MM.1S (cell line): ENCODE results near the gene NRM.

Experiments
- DNase-seq: peaks from one replicate; pipeline ENCODE4 v3.0.0-alpha.2; 2015
- H2AFZ ChIP-seq: fragments of 300-600 bp; sonication (generic); 2 replicates; pipeline ENCODE4 v1.6.0; 2016; ENCODE audit warnings: antibody characterized with exemption, low read length
- H3F3A ChIP-seq: fragments of 300-600 bp; sonication (generic); 2 replicates; pipeline ENCODE4 v1.6.1; 2016; ENCODE audit warnings: mild to moderate bottlenecking, antibody characterized with exemption, low read length, moderate library complexity, mixed read lengths; ENCODE audit not compliant: insufficient read depth
- H3K27ac ChIP-seq: fragments of 300-600 bp; sonication (generic); 2 replicates; pipeline ENCODE4 v1.5.1; 2016; ENCODE audit warnings: mild to moderate bottlenecking, low read length
- H3K27me3 ChIP-seq: fragments of 300-600 bp; sonication (generic); replicated peaks from 2 replicates; pipeline ENCODE4 v1.6.0; 2016; ENCODE audit warnings: low read length; ENCODE audit not compliant: insufficient read depth
- H3K36me3 ChIP-seq: fragments of 300-600 bp; sonication (generic); replicated peaks from 2 replicates; pipeline ENCODE4 v1.6.1; 2016; ENCODE audit warnings: mild to moderate bottlenecking, low read length, mixed read lengths; ENCODE audit not compliant: insufficient read depth
- H3K4me1 ChIP-seq: fragments of 300-600 bp; sonication (generic); 2 replicates; pipeline ENCODE4 v1.6.1; 2016; ENCODE audit warnings: low read length, mixed read lengths
- H3K4me2 ChIP-seq: fragments of 300-600 bp; sonication (generic); 2 replicates; pipeline ENCODE4 v1.6.0; 2016; ENCODE audit warnings: low read depth, low read length
- H3K4me3 ChIP-seq: fragments of 300-600 bp; sonication (generic); 2 replicates; pipeline ENCODE4 v1.5.1; 2016; ENCODE audit warnings: low read length, mixed read lengths
- H3K79me2 ChIP-seq: fragments of 300-600 bp; sonication (generic); 2 replicates; pipeline ENCODE4 v1.6.1; 2016; ENCODE audit warnings: mixed run types, low read length, mixed read lengths
- H3K9ac ChIP-seq: fragments of 300-600 bp; sonication (generic); 2 replicates; pipeline ENCODE4 v1.6.1; 2016; ENCODE audit warnings: low read length, mixed read lengths
- H3K9me2 ChIP-seq: fragments of 300-600 bp; sonication (generic); replicated peaks from 2 replicates; pipeline ENCODE4 v1.6.1; 2016; ENCODE audit warnings: mild to moderate bottlenecking, low read length, mixed read lengths; ENCODE audit not compliant: insufficient read depth
- H3K9me3 ChIP-seq: fragments of 300-600 bp; sonication (generic); replicated peaks from 2 replicates; pipeline ENCODE4 v1.6.1; 2016; ENCODE audit warnings: mild to moderate bottlenecking, low read length, mixed read lengths; ENCODE audit not compliant: insufficient read depth
- H4K20me1 ChIP-seq: fragments of 300-600 bp; sonication (generic); 2 replicates; pipeline ENCODE4 v1.6.1; 2016; ENCODE audit warnings: mild to moderate bottlenecking, low read length, moderate library complexity, mixed read lengths; ENCODE audit not compliant: insufficient read depth
- EZH2 ChIP-seq: fragments of 300-600 bp; sonication (generic); optimal IDR thresholded peaks from 2 replicates; pipeline ENCODE3; 2017; ENCODE audit warnings: low read depth, mild to moderate bottlenecking, antibody characterized with exemption, low read length, mixed read lengths
- EZH2phosphoT487 ChIP-seq: fragments of 300-600 bp; sonication (generic); IDR thresholded peaks from 2 replicates; pipeline ENCODE4 v1.6.1; 2018; ENCODE audit warnings: antibody characterized with exemption, low read length
- TF ChIP-seq, protein P1 (sequence below): fragments of 300-600 bp; sonication (generic); IDR thresholded peaks from 2 replicates; pipeline ENCODE4 v1.5.1; 2016; ENCODE audit warnings: antibody characterized with exemption, low read length, mixed read lengths

NRM gene

DNA sequence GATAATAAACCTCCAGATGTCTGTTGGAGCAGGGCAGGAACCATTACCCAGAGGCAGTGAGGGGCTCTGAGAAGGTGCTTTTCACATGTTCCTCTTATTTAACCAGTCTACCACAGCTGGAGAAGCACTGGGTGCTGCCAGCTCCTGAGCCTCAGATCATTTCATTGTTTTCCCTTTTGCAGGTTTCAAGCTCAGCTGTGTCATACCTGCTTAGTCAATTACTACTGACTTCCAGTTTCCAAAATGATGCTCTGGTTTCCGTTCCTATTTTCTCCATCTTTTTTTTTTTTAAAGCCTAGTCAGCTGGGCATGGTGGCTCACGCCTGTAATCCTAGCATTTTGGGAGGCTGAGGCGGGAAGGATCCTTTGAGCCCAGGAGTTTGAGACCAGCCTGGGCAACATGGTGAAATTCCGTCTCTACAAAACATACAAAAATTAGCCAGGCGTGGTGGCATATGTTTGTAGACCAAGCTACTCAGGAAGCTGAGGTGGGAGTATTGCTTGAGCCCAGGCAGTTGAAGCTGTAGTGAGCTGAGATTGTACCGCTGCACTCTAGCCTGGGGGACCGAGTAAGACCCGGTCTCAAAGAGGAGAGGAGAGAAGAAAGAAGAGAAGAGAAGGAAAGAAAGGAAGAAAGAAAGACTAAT is 45.0 kb upstream of the NRM start:
- H3K27ac ChIP-seq: peak overlapping the region; percentile 48; the same call in 1 of the 2 replicates
- no peak overlapping the region for H2AFZ ChIP-seq
- no peaks in the 10 kb centered on the region for H3K27me3 ChIP-seq
- no peak overlapping the region for H3K9ac ChIP-seq
- DNase-seq: peak; percentile 37
- TF ChIP-seq, protein P1, sequence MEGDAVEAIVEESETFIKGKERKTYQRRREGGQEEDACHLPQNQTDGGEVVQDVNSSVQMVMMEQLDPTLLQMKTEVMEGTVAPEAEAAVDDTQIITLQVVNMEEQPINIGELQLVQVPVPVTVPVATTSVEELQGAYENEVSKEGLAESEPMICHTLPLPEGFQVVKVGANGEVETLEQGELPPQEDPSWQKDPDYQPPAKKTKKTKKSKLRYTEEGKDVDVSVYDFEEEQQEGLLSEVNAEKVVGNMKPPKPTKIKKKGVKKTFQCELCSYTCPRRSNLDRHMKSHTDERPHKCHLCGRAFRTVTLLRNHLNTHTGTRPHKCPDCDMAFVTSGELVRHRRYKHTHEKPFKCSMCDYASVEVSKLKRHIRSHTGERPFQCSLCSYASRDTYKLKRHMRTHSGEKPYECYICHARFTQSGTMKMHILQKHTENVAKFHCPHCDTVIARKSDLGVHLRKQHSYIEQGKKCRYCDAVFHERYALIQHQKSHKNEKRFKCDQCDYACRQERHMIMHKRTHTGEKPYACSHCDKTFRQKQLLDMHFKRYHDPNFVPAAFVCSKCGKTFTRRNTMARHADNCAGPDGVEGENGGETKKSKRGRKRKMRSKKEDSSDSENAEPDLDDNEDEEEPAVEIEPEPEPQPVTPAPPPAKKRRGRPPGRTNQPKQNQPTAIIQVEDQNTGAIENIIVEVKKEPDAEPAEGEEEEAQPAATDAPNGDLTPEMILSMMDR: no peak
- no peak for TF ChIP-seq EZH2phosphoT487
- TF ChIP-seq EZH2: no peak
- no peaks in the 10 kb centered on the region for H3K9me2 ChIP-seq
- peaks cover 31% of the 10 kb centered on the region for H3K4me1 ChIP-seq
- H3K36me3 ChIP-seq: 0 out of 2 replicates have a peak, but pooled peaks cover 3% of the 10 kb centered on the region
- no peaks in the 10 kb centered on the region for H4K20me1 ChIP-seq
- no peak overlapping the region for H3K4me3 ChIP-seq
- H3K4me2 ChIP-seq: 0 out of 2 replicates have a peak overlapping the region, but pooled peaks have one; percentile 9
- H3K9me3 ChIP-seq: no peaks in the 10 kb centered on the region
- H3K79me2 ChIP-seq: peaks cover 4% of the 10 kb centered on the region; the same call in 1 of the 2 replicates
- H3F3A ChIP-seq: peaks cover 13% of the 10 kb centered on the region; the same call in 1 of the 2 replicates

DNA sequence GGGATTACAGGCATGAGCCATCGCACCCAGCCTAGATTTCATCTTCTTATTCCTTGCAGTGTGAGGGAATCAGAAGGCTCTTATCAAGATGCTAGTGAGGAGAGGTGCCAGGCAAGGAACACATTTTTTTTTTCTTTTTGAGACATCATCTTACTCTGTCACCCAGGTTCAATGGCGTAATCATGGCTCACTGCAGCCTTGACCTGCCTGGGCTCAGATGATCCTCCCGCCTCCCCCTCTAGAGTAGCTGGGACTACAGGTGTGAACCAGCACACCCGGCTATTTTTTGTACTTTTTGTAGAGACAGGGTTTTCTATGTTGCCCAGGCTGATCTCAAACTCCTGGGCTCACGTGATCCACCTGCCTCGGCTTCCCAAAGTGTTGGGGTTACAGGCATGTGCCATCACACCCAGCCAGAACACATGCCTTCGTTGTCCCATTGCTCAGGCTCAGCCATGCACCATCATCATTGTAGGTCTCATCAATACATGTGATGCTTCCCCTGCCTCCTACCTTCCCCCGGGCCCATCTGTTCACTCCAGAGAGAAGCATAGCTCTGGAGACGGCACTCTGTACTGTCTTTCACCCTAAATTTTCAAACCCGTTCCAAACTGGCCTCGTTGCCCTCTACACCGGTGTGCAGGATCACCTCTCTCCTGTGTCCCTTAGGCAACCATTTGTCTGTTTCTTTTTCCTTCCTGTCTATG is 41.6 kb upstream of the NRM start:
- no peaks in the 10 kb centered on the region for H3K9me2 ChIP-seq
- H3K36me3 ChIP-seq: no peaks in the 10 kb centered on the region
- H3K4me1 ChIP-seq: peaks cover 20% of the 10 kb centered on the region
- H3K27me3 ChIP-seq: no peaks in the 10 kb centered on the region
- no peak overlapping the region for H3K9ac ChIP-seq
- no peaks in the 10 kb centered on the region for H3K9me3 ChIP-seq
- no peak overlapping the region for H3K27ac ChIP-seq
- peaks cover 8% of the 10 kb centered on the region; the same call in 1 of the 2 replicates for H3K79me2 ChIP-seq
- TF ChIP-seq, protein P1: no peak
- TF ChIP-seq EZH2phosphoT487 (no peak), EZH2 (no peak)
- DNase-seq: no peak
- no peak overlapping the region for H2AFZ ChIP-seq
- no peak overlapping the region for H3K4me3 ChIP-seq
- no peak overlapping the region for H3K4me2 ChIP-seq
- no peaks in the 10 kb centered on the region for H4K20me1 ChIP-seq
- peaks cover 20% of the 10 kb centered on the region for H3F3A ChIP-seq

DNA sequence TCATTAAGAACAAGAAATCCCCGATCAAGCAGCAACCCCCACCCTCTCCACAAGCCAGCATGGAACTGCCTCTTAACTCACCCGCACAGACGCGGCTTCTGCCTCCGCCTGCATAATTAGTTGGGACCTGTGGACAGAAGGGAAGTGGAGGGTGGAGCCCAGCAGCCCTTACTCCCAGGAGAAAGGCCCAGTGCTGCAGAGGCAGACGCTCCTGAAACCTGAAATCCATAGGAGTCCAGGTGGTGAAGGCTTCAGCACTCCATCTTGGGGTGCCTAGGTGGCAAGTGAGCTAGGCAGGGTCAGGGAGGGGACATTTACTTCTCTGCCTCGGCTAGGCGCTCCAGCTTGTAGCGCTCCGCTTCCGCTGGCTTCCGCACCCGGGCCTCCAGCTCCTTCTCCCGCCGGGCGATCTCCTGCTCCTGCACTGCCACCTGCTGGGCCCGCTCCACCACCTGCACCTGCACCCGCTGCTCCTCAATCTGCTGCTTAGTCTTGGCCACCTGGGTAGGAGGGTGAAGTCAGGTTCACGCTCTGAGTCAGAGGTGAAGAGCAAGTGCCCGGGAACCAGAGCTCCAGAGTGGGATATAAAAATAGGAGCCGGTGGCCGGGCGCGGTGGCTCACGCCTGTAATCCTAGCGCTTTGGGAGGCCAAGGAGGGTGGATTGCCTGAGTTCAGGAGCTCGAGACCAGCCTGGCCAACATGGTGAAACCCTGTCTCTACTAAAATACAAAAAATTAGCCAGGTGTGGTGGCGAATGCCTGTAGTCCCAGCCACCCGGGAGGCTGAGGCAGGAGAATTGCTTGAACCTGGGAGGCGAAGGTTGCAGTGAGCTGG is 40.0 kb upstream of the NRM start:
- peak overlapping the region; percentile 40; the same call in 1 of the 2 replicates for H3K4me2 ChIP-seq
- H3F3A ChIP-seq: peaks cover 28% of the 10 kb centered on the region
- H3K79me2 ChIP-seq: peaks cover 11% of the 10 kb centered on the region; the same call in 1 of the 2 replicates
- no peaks in the 10 kb centered on the region for H3K36me3 ChIP-seq
- H4K20me1 ChIP-seq: no peaks in the 10 kb centered on the region
- no peak overlapping the region for H3K27ac ChIP-seq
- no peak overlapping the region for H3K4me3 ChIP-seq
- peak; percentile 85 for DNase-seq
- no peak overlapping the region for H2AFZ ChIP-seq
- H3K4me1 ChIP-seq: peaks cover 8% of the 10 kb centered on the region; the same call in 1 of the 2 replicates
- H3K9ac ChIP-seq: no peak overlapping the region
- no peaks in the 10 kb centered on the region for H3K9me3 ChIP-seq
- TF ChIP-seq, protein P1: peak; percentile 82
- no peak for TF ChIP-seq EZH2
- TF ChIP-seq EZH2phosphoT487: no peak
- H3K27me3 ChIP-seq: no peaks in the 10 kb centered on the region
- H3K9me2 ChIP-seq: no peaks in the 10 kb centered on the region
